GM19463 (cell line): Measurements from ENCODE around the gene MCEMP1.

Experiments used
- ATAC-seq: cut with Tn5 transposase; IDR thresholded peaks from one replicate; pipeline ENCODE4 v1.9.1; 2021; ENCODE audit warnings: mild to moderate bottlenecking, moderate library complexity; ENCODE audit not compliant: unreplicated experiment

MCEMP1 gene

GRCh38 chr19:7676854-7677253 lies at the start of gene MCEMP1:
Gene MCEMP1, plus strand, starts transcription at chr19:7677090. Its CDS starts 31 bp downstream, at chr19:7677121.
- no peak for ATAC-seq

GRCh38 chr19:7627166-7627565 lies 49.7 kb upstream of the MCEMP1 start:
- ATAC-seq: no peak

GRCh38 chr19:7628589-7629311 lies 48.1 kb upstream of the MCEMP1 start:
- ATAC-seq: no peak

- peak; percentile 94 for ATAC-seq
Observed at GRCh38 chr19:7629347-7630054, 47.4 kb upstream of the MCEMP1 start, which contains the start of the genes PET100 and XAB2. Gene PET100, plus strand, starts transcription at chr19:7629793. Its CDS starts 41 bp downstream, at chr19:7629834. Gene XAB2, minus strand, starts transcription at chr19:7629545. Its CDS starts 18 bp downstream, at chr19:7629527.

- no peak for ATAC-seq
Observed at GRCh38 chr19:7631577-7631976, 45.3 kb upstream of the MCEMP1 start.

- ATAC-seq: no peak
Observed at GRCh38 chr19:7632340-7633203, 44.3 kb upstream of the MCEMP1 start.

- ATAC-seq: no peak
Observed at GRCh38 chr19:7633698-7634097, 43.2 kb upstream of the MCEMP1 start, which contains the start of gene PCP2. Gene PCP2, minus strand, starts transcription at chr19:7633719. Its CDS starts 262 bp downstream, at chr19:7633457.

- ATAC-seq: no peak
Observed at GRCh38 chr19:7635670-7636069, 41.2 kb upstream of the MCEMP1 start.

GRCh38 chr19:7636317-7636690 lies 40.6 kb upstream of the MCEMP1 start:
- ATAC-seq: no peak

GRCh38 chr19:7636691-7637373 lies 40.1 kb upstream of the MCEMP1 start, which contains the start of gene STXBP2:
Gene STXBP2, plus strand, starts transcription at chr19:7637110. Its CDS starts 40 bp downstream, at chr19:7637150.
- ATAC-seq: peak; percentile 76

GRCh38 chr19:7637374-7638256 lies 39.3 kb upstream of the MCEMP1 start:
- no peak for ATAC-seq

- ATAC-seq: no peak
Observed at GRCh38 chr19:7638802-7639465, 38.0 kb upstream of the MCEMP1 start.

- ATAC-seq: no peak
Observed at GRCh38 chr19:7639863-7640348, 37.0 kb upstream of the MCEMP1 start.

GRCh38 chr19:7640803-7641202 lies 36.1 kb upstream of the MCEMP1 start:
- no peak for ATAC-seq

- ATAC-seq: no peak
Observed at GRCh38 chr19:7641290-7642276, 35.3 kb upstream of the MCEMP1 start.

- no peak for ATAC-seq
Observed at GRCh38 chr19:7642295-7643030, 34.4 kb upstream of the MCEMP1 start.

- ATAC-seq: no peak
Observed at GRCh38 chr19:7643031-7643415, 33.9 kb upstream of the MCEMP1 start.
